Rectal smooth muscle tissue (tissue), 1 donor: ENCODE measurements around the gene SPEM2.
"Not testable (repeated sequence)": the region's sequence is repeated elsewhere in the genome, so short reads cannot be mapped to it uniquely, and the experiment has no call there.

ENCODE experiments used
- H3K27ac ChIP-seq: one replicate; pipeline ENCODE4 v1.7.0; 2013; ENCODE audit warnings: low read depth, low read length, inconsistent platforms
- H3K27me3 ChIP-seq: one replicate; pipeline ENCODE4 v1.7.0; 2013; ENCODE audit warnings: low read length; ENCODE audit not compliant: control insufficient read depth, insufficient read depth
- H3K36me3 ChIP-seq: one replicate; pipeline ENCODE4 v1.7.0; 2013; ENCODE audit warnings: low read length; ENCODE audit not compliant: control insufficient read depth, insufficient read depth
- H3K4me1 ChIP-seq: one replicate; pipeline ENCODE4 v1.7.0; 2013; ENCODE audit warnings: low read length; ENCODE audit not compliant: control insufficient read depth, insufficient read depth
- H3K4me3 ChIP-seq: one replicate; pipeline ENCODE4 v1.7.0; 2013; ENCODE audit warnings: low read length
- H3K9ac ChIP-seq: one replicate; pipeline ENCODE4 v1.7.0; 2013; ENCODE audit warnings: low read length

SPEM2 gene

DNA sequence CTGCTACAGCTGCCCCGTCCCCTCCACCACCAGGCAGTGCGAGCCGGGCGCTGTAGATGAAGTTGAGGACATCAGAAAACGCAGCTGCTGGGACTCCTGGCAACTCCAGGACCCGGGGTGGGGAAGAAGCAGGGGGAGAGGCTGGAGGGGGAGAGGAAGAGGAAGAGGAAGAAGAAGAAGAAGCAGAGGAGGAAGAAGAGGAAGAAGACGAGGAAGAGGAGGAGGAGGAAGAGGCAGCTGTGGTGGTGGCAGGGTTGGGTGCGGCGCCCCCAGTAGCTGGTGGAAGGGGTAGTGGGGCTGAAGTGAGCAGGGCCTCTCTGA, 40.9 kb downstream of the SPEM2 start:
- H3K4me3 ChIP-seq: no peak overlapping the region
- peaks cover 8% of the 10 kb centered on the region for H3K4me1 ChIP-seq
- H3K36me3 ChIP-seq: peaks cover 11% of the 10 kb centered on the region
- H3K9ac ChIP-seq: no peak overlapping the region
- no peaks in the 10 kb centered on the region for H3K27me3 ChIP-seq
- no peak overlapping the region for H3K27ac ChIP-seq

DNA sequence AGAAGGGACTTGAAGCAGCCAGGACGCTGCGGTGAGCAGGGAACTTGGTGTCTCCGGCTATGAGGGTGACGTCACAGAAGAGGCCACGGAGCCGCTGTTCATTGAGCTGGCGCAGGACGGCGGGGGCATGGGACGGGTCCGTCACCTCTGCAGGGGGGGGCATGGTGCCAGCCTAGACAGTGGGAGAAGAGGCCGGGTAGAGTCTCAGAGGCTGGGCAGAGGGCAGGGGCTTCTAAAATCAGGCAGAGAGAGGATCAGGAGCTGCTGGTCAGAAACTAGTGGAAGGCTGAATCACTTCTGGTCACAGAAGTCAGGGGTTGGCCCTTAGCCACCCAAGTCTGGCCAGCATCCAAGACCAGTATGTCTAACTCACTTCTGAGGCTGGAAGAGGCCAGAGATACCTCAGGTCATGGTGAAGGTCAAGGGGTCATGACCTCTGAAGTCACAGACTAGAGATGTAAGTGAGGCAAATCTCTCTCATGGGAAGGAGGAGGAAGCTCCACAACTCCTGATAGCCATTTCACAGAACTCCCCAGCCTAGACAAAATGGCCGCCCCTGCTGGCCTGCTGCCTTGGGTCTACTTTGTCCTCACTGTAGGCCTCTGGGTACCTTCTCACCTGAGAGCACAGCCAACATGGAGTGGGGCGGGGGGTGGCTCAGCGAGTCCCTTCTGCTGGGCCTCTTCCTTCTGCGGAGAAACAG, 41.4 kb downstream of the SPEM2 start:
- Histone ChIP-seq H3K36me3 (peaks cover 11% of the 10 kb centered on the region), H3K4me3 (no peak overlapping the region), H3K4me1 (peaks cover 8% of the 10 kb centered on the region), H3K27ac (peak overlapping the region; percentile 34), H3K9ac (no peak overlapping the region), H3K27me3 (no peaks in the 10 kb centered on the region)

- Histone ChIP-seq H3K4me3 (no peak overlapping the region), H3K27ac (peak overlapping the region; percentile 34), H3K4me1 (peaks cover 8% of the 10 kb centered on the region), H3K9ac (no peak overlapping the region), H3K36me3 (peaks cover 11% of the 10 kb centered on the region), H3K27me3 (no peaks in the 10 kb centered on the region)
These were observed 42.1 kb downstream of the SPEM2 start for GRCh38 chr17:7467498-7467897.

GRCh38 chr17:7468290-7468689, 42.9 kb downstream of the SPEM2 start:
- Histone ChIP-seq H3K9ac (no peak overlapping the region), H3K4me3 (no peak overlapping the region), H3K36me3 (peaks cover 7% of the 10 kb centered on the region), H3K27ac (no peak overlapping the region), H3K27me3 (no peaks in the 10 kb centered on the region), H3K4me1 (peaks cover 8% of the 10 kb centered on the region)

DNA sequence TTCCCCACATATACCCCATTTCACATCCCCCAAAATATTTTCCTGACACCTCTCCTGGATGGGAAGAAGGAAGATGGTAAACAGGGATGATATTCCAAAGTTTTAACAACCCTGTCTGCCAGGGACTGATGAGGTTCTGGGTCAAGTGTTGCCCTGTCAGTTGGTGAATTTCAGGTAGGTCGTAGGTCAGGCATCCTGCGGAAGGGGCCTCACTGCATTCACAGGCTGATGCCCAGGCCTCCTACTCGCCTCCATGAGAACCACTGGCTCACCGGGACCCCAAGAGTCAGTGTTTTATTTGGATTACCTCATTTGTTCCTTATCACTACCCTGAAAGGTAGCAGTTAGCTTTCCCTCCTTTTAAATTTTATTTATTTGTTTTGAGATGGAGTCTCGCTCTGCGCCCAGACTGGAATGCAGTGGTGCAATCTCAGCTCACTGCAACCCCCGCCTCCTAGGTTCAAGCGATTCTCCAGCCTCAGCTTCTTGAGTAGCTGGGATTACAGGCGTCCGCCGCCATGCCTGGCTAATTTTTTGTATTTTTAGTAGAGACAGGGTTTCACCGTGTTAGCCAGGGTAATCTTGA, 43.5 kb downstream of the SPEM2 start:
- Histone ChIP-seq H3K36me3 (peaks cover 6% of the 10 kb centered on the region), H3K4me1 (peaks cover 8% of the 10 kb centered on the region), H3K27me3 (no peaks in the 10 kb centered on the region), H3K27ac (no peak overlapping the region), H3K9ac (no peak overlapping the region), H3K4me3 (no peak overlapping the region)

DNA sequence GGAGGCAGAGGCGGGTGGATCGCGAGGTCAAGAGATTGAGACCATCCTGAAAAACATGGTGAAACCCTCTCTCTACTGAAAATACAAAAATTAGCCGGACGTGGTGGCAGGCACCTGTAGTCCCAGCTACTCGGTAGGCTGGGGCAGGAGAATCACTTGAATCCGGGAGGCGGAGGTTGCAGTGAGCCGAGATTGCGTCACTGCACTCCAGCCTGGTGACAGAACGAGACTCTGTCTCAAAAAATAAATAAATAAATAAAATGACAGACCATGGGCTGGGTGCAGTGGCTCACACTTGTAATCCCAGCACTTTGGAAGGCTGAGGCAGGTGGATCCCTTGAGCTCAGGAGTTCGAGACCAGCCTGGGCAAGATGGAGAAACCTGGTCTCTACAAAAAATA, 44.4 kb downstream of the SPEM2 start:
- H3K27ac ChIP-seq, H3K4me3 ChIP-seq, H3K27me3 ChIP-seq, H3K36me3 ChIP-seq, H3K4me1 ChIP-seq, H3K9ac ChIP-seq: not testable (repeated sequence)

DNA sequence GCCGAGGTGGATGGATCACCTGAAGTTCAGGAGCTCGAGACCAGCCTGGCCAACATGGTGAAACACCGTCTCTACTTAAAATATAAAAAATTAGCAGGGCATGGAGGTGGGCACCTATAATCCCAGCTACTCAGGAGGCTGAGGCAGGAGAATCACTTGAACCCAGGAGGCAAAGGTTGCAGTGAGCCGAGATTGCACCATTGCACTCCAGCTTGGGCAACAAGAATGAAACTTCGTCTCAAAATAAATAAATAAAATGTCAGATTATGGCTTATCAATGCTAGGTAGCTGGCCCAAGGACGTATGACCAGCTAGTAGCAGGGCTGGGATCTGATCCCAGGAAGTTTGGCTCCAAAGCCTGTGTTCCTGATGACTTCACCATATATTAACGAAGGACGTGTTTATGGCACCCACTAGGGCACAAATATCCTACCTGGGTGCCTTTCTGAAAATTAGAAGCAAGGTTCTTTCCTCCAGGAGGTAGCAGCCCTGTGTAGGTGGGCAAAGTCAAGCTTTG, 45.1 kb downstream of the SPEM2 start:
- H3K27me3 ChIP-seq, H3K27ac ChIP-seq, H3K4me3 ChIP-seq, H3K36me3 ChIP-seq, H3K9ac ChIP-seq: not testable (repeated sequence)
- peaks cover 10% of the 10 kb centered on the region for H3K4me1 ChIP-seq

DNA sequence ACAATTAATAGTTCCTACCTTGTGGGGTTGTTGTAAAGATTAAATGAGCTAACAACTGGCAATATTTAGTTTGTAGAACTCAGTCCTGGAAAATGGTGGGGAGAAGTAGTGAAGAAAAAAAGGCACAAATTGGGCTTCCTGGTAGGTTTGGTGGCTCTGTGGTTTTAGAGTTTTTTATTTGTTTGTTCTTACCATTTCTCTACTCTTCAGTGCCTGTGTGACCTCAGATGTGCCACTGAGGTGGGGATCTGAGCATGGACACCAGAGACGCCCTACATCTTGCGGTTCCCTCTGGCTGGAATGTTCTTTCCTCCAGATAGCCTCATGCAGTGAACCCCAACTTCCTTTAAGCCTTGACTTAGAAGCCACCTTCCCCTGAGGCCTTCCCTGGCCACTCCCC, 46.3 kb downstream of the SPEM2 start:
- no peak overlapping the region for H3K27ac ChIP-seq
- H3K27me3 ChIP-seq: no peaks in the 10 kb centered on the region
- no peak overlapping the region for H3K9ac ChIP-seq
- no peak overlapping the region for H3K4me3 ChIP-seq
- peaks cover 11% of the 10 kb centered on the region for H3K4me1 ChIP-seq
- H3K36me3 ChIP-seq: no peaks in the 10 kb centered on the region

DNA sequence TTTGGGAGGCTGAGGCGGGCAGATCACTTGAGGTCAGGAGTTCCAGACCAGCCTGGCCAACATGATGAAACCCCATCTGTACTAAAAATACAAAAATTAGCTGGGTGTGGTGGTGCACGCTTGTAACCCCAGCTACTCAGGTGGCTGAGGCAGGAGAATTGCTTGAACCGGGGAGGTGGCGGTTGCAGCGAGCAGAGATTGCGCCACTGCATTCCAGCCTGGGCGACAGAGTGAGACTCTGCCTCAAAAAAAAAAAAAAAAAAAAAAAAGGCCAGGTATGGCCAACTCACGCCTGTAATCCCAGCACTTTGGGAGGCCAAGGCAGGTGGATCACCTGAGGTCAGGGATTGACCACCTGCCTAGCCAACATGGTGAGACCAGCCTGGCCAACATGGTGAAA, 49.4 kb downstream of the SPEM2 start:
- peaks cover 16% of the 10 kb centered on the region for H3K4me1 ChIP-seq
- H3K27ac ChIP-seq: peak overlapping the region; percentile 99
- not testable (repeated sequence) for H3K27me3 ChIP-seq, H3K4me3 ChIP-seq, H3K36me3 ChIP-seq, H3K9ac ChIP-seq

DNA sequence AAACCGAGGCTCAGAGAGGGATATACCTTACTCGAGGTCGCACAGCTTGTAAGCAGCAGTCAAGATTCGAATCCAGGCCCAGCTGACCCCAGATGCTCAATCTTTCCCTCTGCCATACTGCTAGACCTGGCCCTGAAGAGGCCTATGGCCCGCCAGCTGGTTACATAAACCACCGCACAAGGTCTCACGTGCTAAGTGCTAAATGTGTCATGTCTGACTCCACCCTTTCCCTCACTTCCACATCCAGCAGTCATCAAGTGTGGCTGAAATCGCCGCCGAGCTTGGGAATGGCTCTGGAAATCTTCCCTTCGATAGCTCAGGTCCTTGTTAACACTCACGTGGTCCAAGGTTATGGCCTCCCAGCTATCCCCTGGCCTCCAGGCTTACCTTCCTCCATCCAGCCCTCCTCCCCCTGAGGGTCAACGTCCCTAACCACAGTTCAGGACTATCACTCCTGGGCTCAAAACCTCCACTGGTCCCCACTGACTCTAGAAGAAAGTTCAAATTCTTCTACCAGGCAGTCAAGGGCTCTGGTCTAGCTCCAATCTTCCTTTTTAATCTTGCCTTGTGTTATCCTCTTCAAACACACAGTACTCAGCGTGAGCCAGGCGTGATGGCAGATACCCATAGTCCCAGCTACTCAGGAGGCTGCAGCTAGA, 50.5 kb downstream of the SPEM2 start:
- Histone ChIP-seq H3K4me1 (peaks cover 21% of the 10 kb centered on the region), H3K9ac (no peak overlapping the region), H3K27ac (peak overlapping the region; percentile 99), H3K27me3 (no peaks in the 10 kb centered on the region), H3K4me3 (no peak overlapping the region), H3K36me3 (no peaks in the 10 kb centered on the region)

DNA sequence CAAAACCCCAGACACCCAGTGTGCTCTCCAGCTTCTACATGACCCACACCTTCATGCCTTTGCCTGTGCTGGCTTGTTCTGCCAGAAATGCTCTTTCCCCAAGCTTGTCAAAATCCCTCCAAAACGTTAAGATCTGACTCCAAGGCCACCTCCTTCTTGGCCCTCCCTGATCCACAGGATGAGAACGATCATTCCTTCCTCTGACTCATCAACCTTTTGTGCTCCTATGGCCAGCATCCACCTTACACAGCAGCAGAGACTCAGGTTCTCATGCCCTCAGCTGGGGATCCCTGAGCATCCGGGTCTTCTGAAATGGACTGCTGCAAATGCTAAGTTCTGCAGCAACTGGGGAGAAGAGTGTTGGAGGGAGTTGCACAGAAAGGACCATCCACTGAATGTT, 51.1 kb downstream of the SPEM2 start:
- Histone ChIP-seq H3K27me3 (no peaks in the 10 kb centered on the region), H3K27ac (peak overlapping the region; percentile 99), H3K4me1 (peaks cover 21% of the 10 kb centered on the region), H3K9ac (no peak overlapping the region), H3K36me3 (no peaks in the 10 kb centered on the region), H3K4me3 (peak overlapping the region; percentile 35)

DNA sequence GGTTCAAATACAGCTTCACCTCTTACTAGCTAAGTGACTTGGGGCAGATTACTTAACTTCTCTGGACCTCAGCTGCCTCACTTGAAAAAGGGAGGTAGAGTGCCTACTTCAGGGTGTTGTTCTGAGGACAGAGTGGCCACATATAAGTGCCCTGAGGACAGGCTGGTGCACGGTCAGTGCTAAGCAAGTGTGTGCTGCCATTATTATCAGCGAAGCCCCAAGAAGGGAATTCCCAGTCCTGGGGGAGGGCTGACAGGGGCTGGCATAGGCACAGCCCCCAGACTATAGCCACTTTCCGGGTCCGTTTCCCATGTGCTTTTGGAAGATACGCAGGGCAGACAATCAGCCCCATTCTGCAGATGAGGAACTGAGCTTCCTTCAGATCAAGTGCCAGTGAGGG, 51.5 kb downstream of the SPEM2 start:
- H3K36me3 ChIP-seq: no peaks in the 10 kb centered on the region
- no peaks in the 10 kb centered on the region for H3K27me3 ChIP-seq
- H3K4me3 ChIP-seq: peak overlapping the region; percentile 88
- H3K27ac ChIP-seq: peak overlapping the region; percentile 99
- H3K4me1 ChIP-seq: peaks cover 21% of the 10 kb centered on the region
- no peak overlapping the region for H3K9ac ChIP-seq
